HepG2 (cell line): ENCODE data around the gene SLC9A4.

Source experiments
- HDAC2 ChIP-seq: sonication (generic); formaldehyde crosslinking; IDR thresholded peaks from 2 replicates; pipeline ENCODE4 v1.4.0; 2020; ENCODE audit warnings: missing genetic modification reagents
- IKZF4 ChIP-seq: sonication (generic); formaldehyde crosslinking; IDR thresholded peaks from 2 replicates; pipeline ENCODE4 v1.5.1; 2020; ENCODE audit warnings: borderline replicate concordance, mild to moderate bottlenecking, low read depth, missing genetic modification reagents; ENCODE audit errors: not compliant biosample characterization
- JARID2 ChIP-seq: sonication (generic); formaldehyde crosslinking; IDR thresholded peaks from 2 replicates; pipeline ENCODE4 v1.8.1; 2023; ENCODE audit warnings: missing genetic modification reagents, inconsistent platforms; ENCODE audit not compliant: insufficient replicate concordance
- MTF1 ChIP-seq: sonication (generic); formaldehyde crosslinking; IDR thresholded peaks from 2 replicates; pipeline ENCODE4 v1.5.0; 2020; ENCODE audit warnings: missing genetic modification reagents
- NPAS2 ChIP-seq: sonication (generic); formaldehyde crosslinking; IDR thresholded peaks from 2 replicates; pipeline ENCODE4 v1.8.0; 2022; ENCODE audit warnings: mild to moderate bottlenecking, missing genetic modification reagents, borderline replicate concordance
- RAD21 ChIP-seq: fragments of 450-650 bp; formaldehyde crosslinking; IDR thresholded peaks from 2 replicates; pipeline ENCODE4 v1.5.0; 2020; ENCODE audit warnings: mild to moderate bottlenecking
- RFX5 ChIP-seq: IDR thresholded peaks from 2 replicates; pipeline ENCODE4 v1.6.1; 2011; ENCODE audit warnings: low read depth, low read length, improper control_type of control experiment
- TAF1 ChIP-seq: sonication (generic); formaldehyde crosslinking; IDR thresholded peaks from 2 replicates; pipeline ENCODE4 v1.4.0; 2020; ENCODE audit warnings: missing genetic modification reagents
- TBP ChIP-seq: sonication (generic); formaldehyde crosslinking; IDR thresholded peaks from 2 replicates; pipeline ENCODE4 v1.5.0; 2020; ENCODE audit warnings: missing genetic modification reagents
- TF ChIP-seq, protein P1 (sequence below): sonication (generic); formaldehyde crosslinking; IDR thresholded peaks from 2 replicates; pipeline ENCODE4 v1.5.0; 2020; ENCODE audit warnings: mild to moderate bottlenecking, missing genetic modification reagents, moderate library complexity

DNA sequence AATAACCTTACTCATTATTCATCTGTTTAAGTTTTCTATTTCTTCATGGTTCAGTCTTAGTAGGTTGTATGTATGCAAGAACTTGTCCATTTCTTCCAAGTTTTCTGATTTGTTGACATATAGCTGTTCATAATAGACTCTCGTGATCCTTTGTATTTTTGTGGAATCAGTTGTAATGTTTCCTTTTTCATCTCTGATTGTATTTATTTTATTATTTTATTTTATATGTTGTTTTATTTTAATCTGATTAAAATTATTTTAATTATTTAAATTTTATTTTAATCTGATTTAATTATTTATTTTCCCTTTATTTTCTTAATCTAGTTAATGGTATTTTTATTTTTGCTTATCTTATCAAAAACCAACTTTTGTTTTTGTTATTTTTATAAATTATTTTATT lies 102.9 kb downstream of the SLC9A4 start:
- TF ChIP-seq, protein P1, sequence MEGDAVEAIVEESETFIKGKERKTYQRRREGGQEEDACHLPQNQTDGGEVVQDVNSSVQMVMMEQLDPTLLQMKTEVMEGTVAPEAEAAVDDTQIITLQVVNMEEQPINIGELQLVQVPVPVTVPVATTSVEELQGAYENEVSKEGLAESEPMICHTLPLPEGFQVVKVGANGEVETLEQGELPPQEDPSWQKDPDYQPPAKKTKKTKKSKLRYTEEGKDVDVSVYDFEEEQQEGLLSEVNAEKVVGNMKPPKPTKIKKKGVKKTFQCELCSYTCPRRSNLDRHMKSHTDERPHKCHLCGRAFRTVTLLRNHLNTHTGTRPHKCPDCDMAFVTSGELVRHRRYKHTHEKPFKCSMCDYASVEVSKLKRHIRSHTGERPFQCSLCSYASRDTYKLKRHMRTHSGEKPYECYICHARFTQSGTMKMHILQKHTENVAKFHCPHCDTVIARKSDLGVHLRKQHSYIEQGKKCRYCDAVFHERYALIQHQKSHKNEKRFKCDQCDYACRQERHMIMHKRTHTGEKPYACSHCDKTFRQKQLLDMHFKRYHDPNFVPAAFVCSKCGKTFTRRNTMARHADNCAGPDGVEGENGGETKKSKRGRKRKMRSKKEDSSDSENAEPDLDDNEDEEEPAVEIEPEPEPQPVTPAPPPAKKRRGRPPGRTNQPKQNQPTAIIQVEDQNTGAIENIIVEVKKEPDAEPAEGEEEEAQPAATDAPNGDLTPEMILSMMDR = no peak
- TF ChIP-seq TAF1 (CRISPR knock-in tag) = no peak
- TF ChIP-seq JARID2 (CRISPR knock-in tag) = no peak
- no peak for TF ChIP-seq HDAC2 (CRISPR knock-in tag)
- no peak for TF ChIP-seq IKZF4 (CRISPR knock-in tag)
- no peak for TF ChIP-seq TBP (CRISPR knock-in tag)
- no peak for TF ChIP-seq RAD21
- TF ChIP-seq RFX5 = no peak
- TF ChIP-seq NPAS2 = no peak
- TF ChIP-seq MTF1 (CRISPR knock-in tag) = no peak
